Activated gamma-delta T cell treated with anti-CD3 and anti-CD28 coated beads, Interleukin-2, amount 50 U/mL, for 16 hours (primary cell): ENCODE measurements around the gene ATP9A.
"Not testable (repeated sequence)": the region's sequence is repeated elsewhere in the genome, so short reads cannot be mapped to it uniquely, and the experiment has no call there.

Source experiments
- DNase-seq: peaks from one replicate; pipeline ENCODE4 v3.0.0-alpha.2; 2020; ENCODE audit warnings: low read depth

The ATP9A gene

GRCh38 chr20:51571460-51571794 lies 196.8 kb downstream of the ATP9A start:
- DNase-seq, result no peak

GRCh38 chr20:51570739-51571459 lies 197.3 kb downstream of the ATP9A start:
- no peak for DNase-seq

- no peak for DNase-seq
Measured at GRCh38 chr20:51569815-51570738, 198.1 kb downstream of the ATP9A start.

GRCh38 chr20:51568533-51568932 lies 199.7 kb downstream of the ATP9A start:
- DNase-seq, result not testable (repeated sequence)

GRCh38 chr20:51567622-51568021 lies 200.6 kb downstream of the ATP9A start:
- DNase-seq, result no peak

GRCh38 chr20:51566594-51566993 lies 201.6 kb downstream of the ATP9A start:
- DNase-seq, result no peak

GRCh38 chr20:51565298-51566144 lies 202.7 kb downstream of the ATP9A start:
- no peak for DNase-seq

GRCh38 chr20:51563486-51564332 lies 204.5 kb downstream of the ATP9A start:
- DNase-seq, result no peak

GRCh38 chr20:51563174-51563485 lies 205.1 kb downstream of the ATP9A start:
- no peak for DNase-seq

- no peak for DNase-seq
Measured at GRCh38 chr20:51562332-51563173, 205.6 kb downstream of the ATP9A start.

- DNase-seq, result no peak
Measured at GRCh38 chr20:51562027-51562331, 206.2 kb downstream of the ATP9A start.

GRCh38 chr20:51560550-51561307 lies 207.5 kb downstream of the ATP9A start:
- DNase-seq, result no peak

- no peak for DNase-seq
Measured at GRCh38 chr20:51560042-51560441, 208.1 kb downstream of the ATP9A start.

GRCh38 chr20:51554538-51555165 lies 213.5 kb downstream of the ATP9A start:
- DNase-seq, result no peak

- no peak for DNase-seq
Measured at GRCh38 chr20:51553897-51554486, 214.2 kb downstream of the ATP9A start.

- DNase-seq, result no peak
Measured at GRCh38 chr20:51551186-51551585, 217.0 kb downstream of the ATP9A start.

GRCh38 chr20:51549474-51549873 lies 218.7 kb downstream of the ATP9A start:
- DNase-seq, result no peak

- DNase-seq, result no peak
Measured at GRCh38 chr20:51547951-51548350, 220.2 kb downstream of the ATP9A start.
